HEK293T (cell line): ENCODE results near the gene ABTB1.

ENCODE experiments used
- ARNT ChIP-seq: fragments of 450-650 bp; IDR thresholded peaks from 2 replicates; pipeline ENCODE4 v1.6.1; 2017; ENCODE audit warnings: mild to moderate bottlenecking
- BHLHE40 ChIP-seq: fragments of 450-650 bp; IDR thresholded peaks from 2 replicates; pipeline ENCODE4 v1.6.1; 2016; ENCODE audit warnings: mild to moderate bottlenecking, moderate library complexity, borderline replicate concordance
- CTBP1 ChIP-seq: fragments of 450-650 bp; IDR thresholded peaks from 2 replicates; pipeline ENCODE4 v1.6.1; 2016; ENCODE audit warnings: borderline replicate concordance
- FOXK2 ChIP-seq: fragments of 450-650 bp; IDR thresholded peaks from 2 replicates; pipeline ENCODE4 v1.6.1; 2016; ENCODE audit warnings: mild to moderate bottlenecking
- NFRKB ChIP-seq: fragments of 450-650 bp; IDR thresholded peaks from 2 replicates; pipeline ENCODE4 v1.6.1; 2016; ENCODE audit warnings: mild to moderate bottlenecking, moderate library complexity
- SP1 ChIP-seq: fragments of 450-650 bp; IDR thresholded peaks from 2 replicates; pipeline ENCODE4 v1.6.1; 2017

- TF ChIP-seq ARNT (no peak), FOXK2 (no peak), SP1 (no peak), BHLHE40 (no peak), CTBP1 (no peak), NFRKB (no peak)
Measured at GRCh38 chr3:127660621-127661251, 12.0 kb upstream of the ABTB1 start.
